Heart left ventricle (tissue), 13 donors: Measurements from ENCODE around the gene ATP9B.

ENCODE experiments used
- POLR2A ChIP-seq, 2 donors: fragments of 450-650 bp; IDR thresholded peaks; one replicate each; pipeline ENCODE4 v1.6.1; 2017; ENCODE audit warnings: antibody characterized with exemption in 2 of 2, mild to moderate bottlenecking in 2 of 2, moderate library complexity in 2 of 2
- TF ChIP-seq, protein P1 (sequence below), 12 donors: fragments of 200-600 bp; sonication (generic) in 4 of 12; IDR thresholded peaks; one replicate each; pipeline versions ENCODE4 v1.5.0 to v1.8.0; 2018 to 2022; ENCODE audit warnings: antibody characterized with exemption in 12 of 12, mild to moderate bottlenecking in 5 of 12
- donor health status: ischemic (EF 13 %, LVEDD 7.1; RV severe dilation, severe dysfunction).
- donor health status: DM: no; HTN: yes; CAD: no.
- donor health status: DM: no; HTN: no; CAD: no.
- donor health status: ischemic (EF 25% LVEDD 6.9; RV normal size, moderate dysfunction).
- donor health status: ischemic (EF 25% LVEDD 5.7; RV mildly dilated, moderate dysfunction).
- donor health status: ischemic (EF 35%, LVEDD 5.7; RV mildly dilated, moderate dysfunction).
- donor health status: nonischemic (EF 11% LVEDD 7.7; RV severe dilation, severe dysfunction).
- donor health status: DM: yes; HTN: yes; CAD: no.
- donor health status: PGD.
- donor health status: ischemic (EF 29% LVEDD 5.4; RV normal size, mild dysfunction).
- donor health status: nonischemic (EF 23%, LVEDD 6.1; RV moderate dilation, normal function).

DNA sequence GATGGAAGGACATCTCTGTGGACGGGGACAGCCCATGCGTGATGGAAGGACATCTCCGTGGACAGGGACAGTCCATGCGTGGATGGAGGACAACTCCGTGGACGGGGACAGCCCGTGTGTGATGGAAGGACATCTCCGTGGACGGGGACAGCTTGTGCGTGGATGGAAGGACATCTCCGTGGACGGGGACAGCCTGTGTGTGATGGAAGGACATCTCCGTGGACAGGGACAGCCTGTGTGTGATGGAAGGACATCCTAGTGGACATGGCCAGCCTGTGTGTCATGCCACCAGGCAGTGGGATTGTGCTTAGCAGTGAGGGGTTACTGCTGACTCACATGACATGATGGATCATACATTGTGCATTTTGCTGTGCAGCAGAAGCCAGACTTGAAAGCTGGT, 296.5 kb downstream of the ATP9B start:
- TF ChIP-seq, protein P1, sequence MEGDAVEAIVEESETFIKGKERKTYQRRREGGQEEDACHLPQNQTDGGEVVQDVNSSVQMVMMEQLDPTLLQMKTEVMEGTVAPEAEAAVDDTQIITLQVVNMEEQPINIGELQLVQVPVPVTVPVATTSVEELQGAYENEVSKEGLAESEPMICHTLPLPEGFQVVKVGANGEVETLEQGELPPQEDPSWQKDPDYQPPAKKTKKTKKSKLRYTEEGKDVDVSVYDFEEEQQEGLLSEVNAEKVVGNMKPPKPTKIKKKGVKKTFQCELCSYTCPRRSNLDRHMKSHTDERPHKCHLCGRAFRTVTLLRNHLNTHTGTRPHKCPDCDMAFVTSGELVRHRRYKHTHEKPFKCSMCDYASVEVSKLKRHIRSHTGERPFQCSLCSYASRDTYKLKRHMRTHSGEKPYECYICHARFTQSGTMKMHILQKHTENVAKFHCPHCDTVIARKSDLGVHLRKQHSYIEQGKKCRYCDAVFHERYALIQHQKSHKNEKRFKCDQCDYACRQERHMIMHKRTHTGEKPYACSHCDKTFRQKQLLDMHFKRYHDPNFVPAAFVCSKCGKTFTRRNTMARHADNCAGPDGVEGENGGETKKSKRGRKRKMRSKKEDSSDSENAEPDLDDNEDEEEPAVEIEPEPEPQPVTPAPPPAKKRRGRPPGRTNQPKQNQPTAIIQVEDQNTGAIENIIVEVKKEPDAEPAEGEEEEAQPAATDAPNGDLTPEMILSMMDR (IDR thresholded peaks at IDR 0.05): no peak
- TF ChIP-seq POLR2A (IDR thresholded peaks at IDR 0.05): no peak
